Neural cell (in vitro differentiated cells): ENCODE results near the gene MAPK8IP2.

Source experiments
- CTCF ChIP-seq: fragments of 450-650 bp; IDR thresholded peaks from 2 replicates; pipeline ENCODE4 v1.5.1; 2014; ENCODE audit warnings: antibody characterized with exemption, mild to moderate bottlenecking, moderate library complexity; ENCODE audit not compliant: poor library complexity, severe bottlenecking
- EP300 ChIP-seq: fragments of 450-650 bp; conservative IDR thresholded peaks from 2 replicates; pipeline ENCODE4 v1.6.1; 2014; ENCODE audit warnings: antibody characterized with exemption, mild to moderate bottlenecking, moderate library complexity; ENCODE audit not compliant: poor library complexity, severe bottlenecking
- EZH2 ChIP-seq: fragments of 200-600, 300-800 bp; shearing (Covaris generic), sonication (generic); IDR thresholded peaks from 2 replicates; pipeline ENCODE4 v1.6.1; 2014; ENCODE audit warnings: antibody characterized with exemption, low read length, borderline replicate concordance, mild to moderate bottlenecking; ENCODE audit not compliant: insufficient read depth, poor library complexity, severe bottlenecking
- POLR2AphosphoS5 ChIP-seq: IDR thresholded peaks from 2 replicates; pipeline ENCODE4 v1.6.1; 2012
- SMC3 ChIP-seq: fragments of 450-650 bp; conservative IDR thresholded peaks from 2 replicates; pipeline ENCODE4 v1.6.1; 2014; ENCODE audit warnings: antibody characterized with exemption, mild to moderate bottlenecking, moderate library complexity; ENCODE audit not compliant: poor library complexity
- TAF1 ChIP-seq: IDR thresholded peaks from 2 replicates; pipeline ENCODE4 v1.6.1; 2012; ENCODE audit warnings: low read depth

GRCh38 chr22:50556703-50557102 is 43.9 kb upstream of the MAPK8IP2 start:
- no peak for TF ChIP-seq CTCF
- no peak for TF ChIP-seq EZH2
- no peak for TF ChIP-seq POLR2AphosphoS5
- no peak for TF ChIP-seq EP300
- no peak for TF ChIP-seq TAF1
- no peak for TF ChIP-seq SMC3
